Coronary artery (tissue), 2 donors: ENCODE results near the gene KYNU.

ENCODE experiments used
- DNase-seq: peaks from one replicate; pipeline ENCODE4 v3.0.0-alpha.2; 2017; ENCODE audit warnings: low spot score
- H3K27ac ChIP-seq, 2 donors: fragments of 200-600 bp; sonication (generic); one replicate each; pipeline ENCODE4 v1.5.1; 2016 to 2019
- H3K4me3 ChIP-seq: fragments of 200-600 bp; sonication (generic); 2 replicates; pipeline ENCODE4 v1.5.1; 2016; ENCODE audit warnings: mild to moderate bottlenecking, moderate library complexity
- CTCF ChIP-seq: fragments of 200-600 bp; sonication (generic); IDR thresholded peaks from one replicate; pipeline ENCODE4 v1.5.1; 2019; ENCODE audit warnings: antibody characterized with exemption

Gene KYNU

GRCh38 chr2:143075711-143076110 lies 198.2 kb downstream of the KYNU start:
- Histone ChIP-seq H3K27ac (no peak overlapping the region), H3K4me3 (no peak overlapping the region)
- DNase-seq: no peak
- no peak for TF ChIP-seq CTCF

DNA sequence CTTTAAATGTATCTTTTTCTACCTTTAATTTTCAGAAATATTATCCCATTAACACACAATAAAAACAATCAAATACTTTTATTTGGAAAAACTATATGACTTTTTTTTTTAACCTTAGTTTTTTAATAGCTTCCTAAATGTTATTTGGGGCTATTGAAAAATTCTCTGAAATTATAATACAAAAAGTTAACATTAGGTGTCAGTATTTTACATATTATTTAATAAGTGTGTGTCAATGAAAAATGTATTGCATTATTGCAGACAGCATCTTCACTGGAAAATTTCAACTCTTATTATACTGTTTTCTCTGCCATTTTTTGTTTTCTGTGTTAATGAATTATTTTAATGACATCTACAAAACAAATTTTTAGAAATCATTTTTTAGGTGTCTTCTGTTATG lies 200.6 kb downstream of the KYNU start:
- no peak overlapping the region for H3K27ac ChIP-seq
- no peak for DNase-seq
- no peak for TF ChIP-seq CTCF

DNA sequence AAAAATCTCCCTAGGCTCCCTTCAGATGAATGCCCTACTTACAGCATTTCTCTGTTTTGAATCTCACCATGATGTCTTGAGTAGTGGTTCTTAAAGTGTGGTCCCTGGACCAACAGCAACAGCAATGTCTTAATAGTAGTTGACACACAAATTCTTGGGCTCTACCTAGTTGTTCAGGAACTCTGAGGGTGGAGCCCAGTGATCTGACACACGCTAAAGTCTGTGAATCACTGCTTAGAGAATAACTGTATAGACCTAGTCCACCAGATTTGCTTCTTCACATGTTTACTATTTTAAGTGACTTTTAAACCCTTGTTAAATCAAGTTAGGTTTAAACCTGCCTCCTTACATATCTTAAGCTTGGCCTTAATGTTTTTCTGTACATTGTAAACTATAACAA lies 204.2 kb downstream of the KYNU start:
- H3K27ac ChIP-seq: no peak overlapping the region
- TF ChIP-seq CTCF: no peak
- H3K4me3 ChIP-seq: no peak overlapping the region
- DNase-seq: no peak

More for the DNA sequence above, 200.6 kb downstream of the KYNU start:
- H3K4me3 ChIP-seq: no peak overlapping the region

GRCh38 chr2:143083636-143084035 lies 206.2 kb downstream of the KYNU start:
- Histone ChIP-seq H3K27ac (no peak overlapping the region), H3K4me3 (no peak overlapping the region)
- no peak for DNase-seq
- TF ChIP-seq CTCF: no peak

DNA sequence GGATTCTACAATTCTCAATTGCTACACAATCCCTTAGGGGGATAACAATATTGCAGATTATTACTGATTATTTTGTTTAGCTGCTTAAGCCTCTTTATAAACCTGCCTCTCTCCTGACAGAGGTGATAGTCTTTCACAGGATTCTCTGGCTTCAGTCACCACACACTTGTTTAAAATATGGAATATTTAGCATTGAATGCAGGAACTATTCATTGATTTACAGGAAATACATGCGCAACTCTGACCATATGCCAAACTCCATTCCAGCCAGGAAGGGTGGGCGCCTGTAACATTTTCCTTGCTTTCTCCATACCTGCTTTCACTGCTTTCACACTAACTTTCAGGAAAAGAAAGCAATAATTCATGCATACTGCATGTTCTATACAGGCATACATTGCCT lies 207.0 kb downstream of the KYNU start:
- Histone ChIP-seq H3K4me3 (no peak overlapping the region), H3K27ac (no peak overlapping the region)
- TF ChIP-seq CTCF: no peak
- no peak for DNase-seq

DNA sequence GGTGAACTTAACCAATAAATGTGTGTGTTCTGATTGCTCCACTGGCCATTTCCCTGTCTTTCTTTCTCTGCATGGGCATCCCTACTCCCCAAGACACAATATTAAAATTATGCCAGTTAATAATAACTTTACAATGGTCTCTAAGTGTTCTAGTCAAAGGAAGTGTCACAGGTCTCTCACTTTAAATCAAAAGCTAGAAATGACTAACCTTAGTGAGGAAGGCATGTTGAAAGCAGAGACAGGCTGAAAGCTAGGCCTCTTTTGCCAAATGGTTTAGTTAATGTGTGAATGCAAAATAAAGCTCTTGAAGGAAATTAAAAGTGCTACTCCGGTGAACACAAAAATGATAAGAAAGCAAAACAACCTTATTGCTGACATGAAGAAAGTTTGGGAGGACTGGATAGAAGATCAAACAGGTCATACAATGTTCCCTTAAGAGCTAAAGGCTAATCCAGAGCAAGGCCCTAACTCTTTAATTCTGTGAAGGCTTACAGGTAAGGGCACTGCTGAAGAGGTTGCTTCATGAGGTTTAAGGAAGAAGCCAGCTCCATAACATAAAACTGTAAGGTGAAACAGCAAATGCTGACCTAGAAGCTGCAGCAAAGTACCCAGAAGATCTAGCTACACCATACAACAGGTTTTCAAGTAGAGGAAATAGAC lies 207.8 kb downstream of the KYNU start:
- no peak overlapping the region for H3K4me3 ChIP-seq
- no peak for DNase-seq
- H3K27ac ChIP-seq: no peak overlapping the region
- no peak for TF ChIP-seq CTCF

GRCh38 chr2:143087033-143087432 lies 209.6 kb downstream of the KYNU start:
- Histone ChIP-seq H3K4me3 (no peak overlapping the region), H3K27ac (no peak overlapping the region)
- no peak for DNase-seq
- no peak for TF ChIP-seq CTCF
